Gastrocnemius medialis (tissue), 4 donors: ENCODE results near the gene RPL29. TPM values are rescaled to one million over a fixed set of nuclear protein-coding genes. Genes with fewer than 3 reads are reported as not detected.

Experiments
- ATAC-seq, 2 donors: fragments of 150-250 bp; one replicate each; pipeline ENCODE4 v1.9.1; 2016
- DNase-seq, 2 donors: peaks; one replicate each; pipeline ENCODE4 v3.0.0-alpha.2; 2019
- H3K27ac ChIP-seq, 4 donors: fragments of 200-600 bp; sonication (generic); 1 replicate in 1 of 4; 2 replicates in 3 of 4; pipeline ENCODE4 v1.5.1; 2016 to 2018; ENCODE audit warnings: mild to moderate bottlenecking in 2 of 4, moderate library complexity in 1 of 4
- H3K27me3 ChIP-seq, 3 donors: fragments of 200-600 bp; sonication (generic) in 2 of 3; 1 replicate in 1 of 3; 2 replicates in 2 of 3; pipeline versions ENCODE4 v1.5.1 to v1.6.0; 2016 to 2019; ENCODE audit warnings: mild to moderate bottlenecking in 1 of 3, moderate library complexity in 1 of 3
- H3K36me3 ChIP-seq, 2 donors: fragments of 200-600 bp; sonication (generic) in 1 of 2; one replicate each; pipeline ENCODE4 v1.5.1; 2017 to 2018
- H3K4me1 ChIP-seq, 2 donors: fragments of 200-600 bp; sonication (generic) in 1 of 2; one replicate each; pipeline ENCODE4 v1.5.1; 2016 to 2017; ENCODE audit warnings: mild to moderate bottlenecking in 2 of 2
- H3K4me3 ChIP-seq, 4 donors: fragments of 200-600 bp; sonication (generic) in 3 of 4; 1 replicate in 1 of 4; 2 replicates in 3 of 4; pipeline ENCODE4 v1.5.1; 2016 to 2019; ENCODE audit warnings: mild to moderate bottlenecking in 2 of 4
- H3K9me3 ChIP-seq, 3 donors: fragments of 200-600 bp; sonication (generic) in 2 of 3; 1 replicate in 1 of 3; 2 replicates in 2 of 3; pipeline ENCODE4 v1.5.1; 2016 to 2019
- POLR2A ChIP-seq, 2 donors: fragments of 450-650 bp; IDR thresholded peaks; one replicate each; pipeline ENCODE4 v1.6.1; 2017; ENCODE audit warnings: antibody characterized with exemption in 2 of 2, mild to moderate bottlenecking in 2 of 2, moderate library complexity in 2 of 2
- in situ Hi-C, 4 donors: fragments of 200-750 bp; cut with MboI; loops; one replicate each; pipeline versions ENCODE4 v1.15.0 to v1.8.0; 2017; ENCODE audit warnings: low sequenced_read_pairs in 4 of 4
- intact Hi-C: fragments of 100-400 bp; cut with DNase I; formaldehyde crosslinking; loops from one replicate; pipeline ENCODE4 v1.15.1; 2023; ENCODE audit warnings: low total_unique reads
- total RNA-seq, 4 donors: library from RNA; depleted of rRNA; stranded (reverse); fragments of >200 nt; gene quantifications; one replicate each; pipeline versions ENCODE4 v1.1.0 to v1.2.3, GENCODE V29; 2016
- TF ChIP-seq, protein P1 (sequence below), 5 experiments: fragments of 450-650 bp in 3 of 5; fragments of 200-600 bp in 2 of 5; sonication (generic) in 2 of 5; IDR thresholded peaks in 4 of 5; conservative IDR thresholded peaks in 1 of 5; 1 replicate in 4 of 5; 2 replicates in 1 of 5; pipeline ENCODE4 v1.5.1; 2016 to 2019; ENCODE audit warnings: antibody characterized with exemption in 5 of 5, mild to moderate bottlenecking in 3 of 5, moderate library complexity in 3 of 5

RPL29 gene
- total RNA-seq, 4 donors from 2014 or later = 1,885 to 2,483 (median 2,154) TPM

DNA sequence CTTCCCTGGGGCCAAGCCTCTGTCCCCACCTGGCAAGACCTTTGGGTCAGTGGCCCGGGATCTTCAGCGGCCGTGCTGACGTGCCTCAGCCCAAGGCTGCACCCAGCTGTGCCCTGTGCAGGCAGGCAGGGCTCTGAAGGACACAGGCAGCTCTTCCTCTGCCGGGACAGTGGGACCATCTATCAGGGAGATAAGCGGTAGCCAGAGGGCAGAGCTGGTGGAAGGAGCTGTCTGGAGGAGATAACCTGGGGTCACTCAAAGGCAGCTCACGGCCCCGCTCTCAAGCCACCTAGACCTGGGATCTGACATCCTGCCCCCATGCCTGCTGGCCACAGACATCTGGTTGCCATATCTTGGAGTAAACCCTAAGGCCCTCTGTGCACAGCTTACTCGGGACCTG lies 33.4 kb upstream of the RPL29 start:
- H3K36me3 ChIP-seq = no peaks in the 10 kb centered on the region
- DNase-seq (no peak), ATAC-seq (no peak)
- TF ChIP-seq, protein P1, sequence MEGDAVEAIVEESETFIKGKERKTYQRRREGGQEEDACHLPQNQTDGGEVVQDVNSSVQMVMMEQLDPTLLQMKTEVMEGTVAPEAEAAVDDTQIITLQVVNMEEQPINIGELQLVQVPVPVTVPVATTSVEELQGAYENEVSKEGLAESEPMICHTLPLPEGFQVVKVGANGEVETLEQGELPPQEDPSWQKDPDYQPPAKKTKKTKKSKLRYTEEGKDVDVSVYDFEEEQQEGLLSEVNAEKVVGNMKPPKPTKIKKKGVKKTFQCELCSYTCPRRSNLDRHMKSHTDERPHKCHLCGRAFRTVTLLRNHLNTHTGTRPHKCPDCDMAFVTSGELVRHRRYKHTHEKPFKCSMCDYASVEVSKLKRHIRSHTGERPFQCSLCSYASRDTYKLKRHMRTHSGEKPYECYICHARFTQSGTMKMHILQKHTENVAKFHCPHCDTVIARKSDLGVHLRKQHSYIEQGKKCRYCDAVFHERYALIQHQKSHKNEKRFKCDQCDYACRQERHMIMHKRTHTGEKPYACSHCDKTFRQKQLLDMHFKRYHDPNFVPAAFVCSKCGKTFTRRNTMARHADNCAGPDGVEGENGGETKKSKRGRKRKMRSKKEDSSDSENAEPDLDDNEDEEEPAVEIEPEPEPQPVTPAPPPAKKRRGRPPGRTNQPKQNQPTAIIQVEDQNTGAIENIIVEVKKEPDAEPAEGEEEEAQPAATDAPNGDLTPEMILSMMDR (IDR thresholded peaks at IDR 0.05 in 4 of 5, conservative IDR thresholded peaks at IDR 0.05 in 1 of 5) = no peak
- no peak for TF ChIP-seq POLR2A (IDR thresholded peaks at IDR 0.05)
- no peaks in the 10 kb centered on the region for H3K9me3 ChIP-seq
- peaks cover 78 to 82% of the 10 kb centered on the region in 2 donors for H3K4me1 ChIP-seq
- in situ Hi-C loops (no loop called here), intact Hi-C loops (no loop called here)
- peak overlapping the region; percentile 95 to 98 (median 96) for H3K27ac ChIP-seq
- no peak overlapping the region for H3K4me3 ChIP-seq
- no peaks in the 10 kb centered on the region for H3K27me3 ChIP-seq

- H3K27ac ChIP-seq = peak overlapping the region; percentile 95 to 98 (median 96)
- H3K27me3 ChIP-seq = no peaks in the 10 kb centered on the region
- in situ Hi-C loops = no loop called here
- H3K4me1 ChIP-seq = peaks cover 82 to 87% of the 10 kb centered on the region in 2 donors
- ATAC-seq = peak; percentile 9 to 14
- TF ChIP-seq POLR2A (IDR thresholded peaks at IDR 0.05) = peak; percentile 17 to 33
- TF ChIP-seq, protein P1 (IDR thresholded peaks at IDR 0.05 in 4 of 5, conservative IDR thresholded peaks at IDR 0.05 in 1 of 5) = no peak
- DNase-seq = peak in 1 of 2 donors; percentile 83
- H3K36me3 ChIP-seq = no peaks in the 10 kb centered on the region
- no peaks in the 10 kb centered on the region for H3K9me3 ChIP-seq
- intact Hi-C loops = no loop called here
- no peak overlapping the region for H3K4me3 ChIP-seq
Observed at GRCh38 chr3:52028572-52028971, 32.9 kb upstream of the RPL29 start.

GRCh38 chr3:52026041-52026440 lies 30.3 kb upstream of the RPL29 start:
- DNase-seq (peak in 1 of 2 donors; percentile 89), ATAC-seq (peak; percentile 17 to 40)
- TF ChIP-seq, protein P1 (IDR thresholded peaks at IDR 0.05 in 4 of 5, conservative IDR thresholded peaks at IDR 0.05 in 1 of 5) = no peak
- peak in 1 of 2 donors; percentile 13 for TF ChIP-seq POLR2A (IDR thresholded peaks at IDR 0.05)
- peak overlapping the region; percentile 95 to 98 (median 96) for H3K27ac ChIP-seq
- intact Hi-C loops (no loop called here), in situ Hi-C loops (no loop called here)
- H3K36me3 ChIP-seq = no peaks in the 10 kb centered on the region
- peak overlapping the region in 2 of 4 donors; percentile 25 to 59 for H3K4me3 ChIP-seq
- peaks cover 94 to 95% of the 10 kb centered on the region in 2 donors for H3K4me1 ChIP-seq
- H3K27me3 ChIP-seq = no peaks in the 10 kb centered on the region
- H3K9me3 ChIP-seq = no peaks in the 10 kb centered on the region

DNA sequence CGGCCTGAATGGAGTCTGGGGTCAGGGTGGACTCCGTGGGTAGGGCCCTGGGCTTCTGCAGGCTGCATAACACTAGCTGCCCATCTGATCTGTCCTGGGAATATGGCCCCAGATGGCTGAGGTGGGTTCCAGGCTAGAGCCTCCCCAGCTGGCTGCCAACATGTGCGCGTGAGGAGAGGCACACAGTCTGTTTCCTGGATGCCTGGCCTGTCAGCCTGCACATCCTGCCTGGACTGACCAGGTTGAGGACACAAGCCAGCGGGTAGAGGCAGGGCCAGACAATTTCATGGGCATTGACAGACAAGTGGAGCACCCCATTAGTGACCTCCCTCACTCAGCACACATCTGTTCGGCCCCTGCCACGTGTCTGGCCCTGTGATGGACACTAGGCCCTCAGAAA lies 29.8 kb upstream of the RPL29 start:
- H3K9me3 ChIP-seq = no peaks in the 10 kb centered on the region
- TF ChIP-seq, protein P1 (IDR thresholded peaks at IDR 0.05 in 4 of 5, conservative IDR thresholded peaks at IDR 0.05 in 1 of 5) = no peak
- TF ChIP-seq POLR2A (IDR thresholded peaks at IDR 0.05) = no peak
- H3K36me3 ChIP-seq = no peaks in the 10 kb centered on the region
- peak overlapping the region in 2 of 4 donors; percentile 25 to 59 for H3K4me3 ChIP-seq
- no peaks in the 10 kb centered on the region for H3K27me3 ChIP-seq
- ATAC-seq (peak; percentile 4 to 11), DNase-seq (peak in 1 of 2 donors; percentile 75)
- intact Hi-C loops = no loop called here
- peaks cover 94 to 95% of the 10 kb centered on the region in 2 donors for H3K4me1 ChIP-seq
- in situ Hi-C loops = no loop called here
- H3K27ac ChIP-seq = peak overlapping the region; percentile 95 to 98 (median 96)
